Stomach (tissue), 9 donors: Measurements from ENCODE around the gene AIFM3. TPM values are rescaled to one million over a fixed set of nuclear protein-coding genes. Genes with fewer than 3 reads are reported as not detected.
A peak's percentile ranks its signal among the peaks of the same experiment; 100 is the strongest.

Experiments used
- DNase-seq, 2 donors: peaks; one replicate each; pipeline versions ENCODE4 v3.0.0 to v3.0.0-alpha.2; 2013 to 2019
- H3K27ac ChIP-seq, 5 donors: fragments of 200-600 bp in 4 of 5; sonication (generic) in 4 of 5; one replicate each; pipeline ENCODE4 v1.5.1; 2013 to 2019; ENCODE audit warnings: mild to moderate bottlenecking in 1 of 5, moderate library complexity in 1 of 5
- H3K27me3 ChIP-seq, 3 donors: fragments of 200-600 bp; sonication (generic); one replicate each; pipeline ENCODE4 v1.5.1; 2017 to 2019; ENCODE audit warnings: mixed run types in 1 of 3
- H3K36me3 ChIP-seq, 4 donors: fragments of 200-600 bp; sonication (generic); 1 replicate in 3 of 4; 2 replicates in 1 of 4; pipeline ENCODE4 v1.5.1; 2016 to 2019
- H3K4me1 ChIP-seq, 4 donors: fragments of 200-600 bp; sonication (generic); one replicate each; pipeline ENCODE4 v1.5.1; 2016 to 2019
- H3K4me3 ChIP-seq, 4 donors: fragments of 200-600 bp; sonication (generic) in 3 of 4; one replicate each; pipeline ENCODE4 v1.5.1; 2016 to 2019; ENCODE audit warnings: mild to moderate bottlenecking in 1 of 4
- H3K9me3 ChIP-seq, 4 donors: fragments of 200-600 bp; sonication (generic); one replicate each; pipeline ENCODE4 v1.5.1; 2016 to 2019
- EP300 ChIP-seq: sonication (generic); formaldehyde crosslinking; IDR thresholded peaks from one replicate; pipeline ENCODE4 v1.6.1; 2017; ENCODE audit warnings: antibody characterized with exemption
- POLR2A ChIP-seq, 4 donors: fragments of 450-650 bp; IDR thresholded peaks; one replicate each; pipeline ENCODE4 v1.6.1; 2016; ENCODE audit warnings: antibody characterized with exemption in 4 of 4, control low read depth in 2 of 4, mild to moderate bottlenecking in 1 of 4, moderate library complexity in 1 of 4
- POLR2AphosphoS5 ChIP-seq, 3 donors: sonication (generic); formaldehyde crosslinking; IDR thresholded peaks; one replicate each; pipeline ENCODE4 v1.6.1; 2016; ENCODE audit warnings: antibody characterized with exemption in 3 of 3
- WGBS, 5 donors: extraction: QIAGEN DNeasy Blood & Tissue Kit in 3 of 5; methylation state at CpG; one replicate each; pipeline versions ENCODE4 v1.1.5 to v1.1.7; 2013 to 2018; 5-methylcytosine and 5-hydroxymethylcytosine counted together
- intact Hi-C: fragments of 100-400 bp; cut with DNase I; formaldehyde crosslinking; loops from one replicate; pipeline ENCODE4 v1.15.1; 2023; ENCODE audit warnings: low total_unique reads
- polyA plus RNA-seq, 3 donors: library from polyadenylated mRNA; stranded (reverse); fragments of 200-250 nt; gene quantifications; one replicate each; pipeline ENCODE4 v1.2.3, GENCODE V29; 2013
- total RNA-seq, 5 donors: library from RNA; depleted of rRNA; stranded (reverse); fragments of >200 nt; gene quantifications; one replicate each; pipeline versions ENCODE4 v1.1.0 to v1.2.3, GENCODE V29; 2014 to 2016
- TF ChIP-seq, protein P1 (sequence below), 7 experiments: fragments of 450-650 bp in 4 of 7; fragments of 200-600 bp in 3 of 7; sonication (generic) in 3 of 7; IDR thresholded peaks; one replicate each; pipeline ENCODE4 v1.5.1; 2016 to 2019; ENCODE audit warnings: antibody characterized with exemption in 7 of 7, control low read depth in 2 of 7, mild to moderate bottlenecking in 1 of 7
- donor health status: healthy with polysubstance abuse.
- donor health status: Bipolar disorder and iron deficiency.
- donor health status: healthy.

AIFM3 gene
- total and polyA plus RNA-seq, 8 donors: 0.55 to 157 (median 2.1) TPM; not detected in 3

DNA sequence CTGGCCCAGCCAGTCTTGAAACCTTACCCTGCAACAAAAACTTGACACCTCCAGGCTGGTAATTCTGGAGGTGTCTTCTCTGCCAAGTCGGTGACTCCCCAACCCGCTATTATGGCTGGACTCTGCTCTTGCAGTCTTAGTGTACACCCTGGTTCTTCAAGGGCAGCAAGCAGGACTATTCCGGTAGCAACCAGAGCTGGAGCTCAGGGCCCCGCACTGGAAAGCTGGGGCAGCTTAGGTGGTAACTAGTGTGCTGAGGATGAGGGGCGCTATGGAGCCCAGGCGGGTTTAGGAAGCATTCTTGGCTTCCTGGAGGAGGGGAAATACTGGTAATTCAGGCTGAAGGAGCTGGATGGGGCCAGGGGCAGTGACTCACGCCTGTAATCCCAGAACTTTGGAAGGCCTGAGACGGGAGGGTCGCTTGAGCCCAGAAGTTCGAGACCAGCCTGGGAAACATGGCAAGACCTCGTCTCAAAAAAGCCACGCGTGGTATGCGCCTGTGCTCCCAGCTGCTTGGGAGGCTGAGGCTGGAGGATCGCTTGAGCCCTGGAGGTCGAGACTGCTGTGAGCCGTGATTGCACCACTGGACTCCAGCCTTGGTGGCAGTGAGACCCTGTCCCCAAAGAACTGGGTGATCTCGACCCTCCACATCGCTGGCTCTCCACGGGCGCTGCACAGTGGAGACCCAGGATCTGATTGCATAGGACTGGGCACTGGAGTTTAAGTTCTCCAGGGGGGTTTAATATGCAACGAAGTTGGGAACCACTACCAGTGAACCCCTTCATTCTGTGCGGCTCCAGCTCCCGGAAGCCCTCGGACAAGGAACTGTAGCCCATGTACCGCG is 10.6 kb upstream of the AIFM3 start:
- Histone ChIP-seq H3K4me3 (peak overlapping the region; percentile 63 to 76 (median 66)), H3K9me3 (no peaks in the 10 kb centered on the region), H3K36me3 (peaks cover 6 to 29% (median 27%) of the 10 kb centered on the region in 4 donors), H3K27me3 (no peaks in the 10 kb centered on the region), H3K27ac (peak overlapping the region in 3 of 5 donors; percentile 56 to 66 (median 60)), H3K4me1 (peaks cover 25 to 39% (median 30%) of the 10 kb centered on the region in 4 donors)
- intact Hi-C loops: no loop called here
- 33 to 55% (median 46%) methylated on average over 10 to 27 of the region's 27 CpGs for WGBS, 5 donors
- DNase-seq: peak in 1 of 2 donors; percentile 81
- no peak for TF ChIP-seq POLR2AphosphoS5 (IDR thresholded peaks at IDR 0.05)
- TF ChIP-seq POLR2A (IDR thresholded peaks at IDR 0.05): no peak
- TF ChIP-seq, protein P1, sequence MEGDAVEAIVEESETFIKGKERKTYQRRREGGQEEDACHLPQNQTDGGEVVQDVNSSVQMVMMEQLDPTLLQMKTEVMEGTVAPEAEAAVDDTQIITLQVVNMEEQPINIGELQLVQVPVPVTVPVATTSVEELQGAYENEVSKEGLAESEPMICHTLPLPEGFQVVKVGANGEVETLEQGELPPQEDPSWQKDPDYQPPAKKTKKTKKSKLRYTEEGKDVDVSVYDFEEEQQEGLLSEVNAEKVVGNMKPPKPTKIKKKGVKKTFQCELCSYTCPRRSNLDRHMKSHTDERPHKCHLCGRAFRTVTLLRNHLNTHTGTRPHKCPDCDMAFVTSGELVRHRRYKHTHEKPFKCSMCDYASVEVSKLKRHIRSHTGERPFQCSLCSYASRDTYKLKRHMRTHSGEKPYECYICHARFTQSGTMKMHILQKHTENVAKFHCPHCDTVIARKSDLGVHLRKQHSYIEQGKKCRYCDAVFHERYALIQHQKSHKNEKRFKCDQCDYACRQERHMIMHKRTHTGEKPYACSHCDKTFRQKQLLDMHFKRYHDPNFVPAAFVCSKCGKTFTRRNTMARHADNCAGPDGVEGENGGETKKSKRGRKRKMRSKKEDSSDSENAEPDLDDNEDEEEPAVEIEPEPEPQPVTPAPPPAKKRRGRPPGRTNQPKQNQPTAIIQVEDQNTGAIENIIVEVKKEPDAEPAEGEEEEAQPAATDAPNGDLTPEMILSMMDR (IDR thresholded peaks at IDR 0.05): no peak
- TF ChIP-seq EP300: no peak

- Histone ChIP-seq H3K27me3 (no peaks in the 10 kb centered on the region), H3K27ac (peak overlapping the region; percentile 6 to 66 (median 56)), H3K9me3 (no peaks in the 10 kb centered on the region), H3K4me1 (peaks cover 18 to 40% (median 26%) of the 10 kb centered on the region in 4 donors), H3K4me3 (peak overlapping the region; percentile 63 to 76 (median 66)), H3K36me3 (peaks cover 6 to 22% (median 21%) of the 10 kb centered on the region in 4 donors)
- TF ChIP-seq EP300: no peak
- no peak for TF ChIP-seq POLR2A (IDR thresholded peaks at IDR 0.05)
- no peak for TF ChIP-seq POLR2AphosphoS5 (IDR thresholded peaks at IDR 0.05)
- TF ChIP-seq, protein P1 (IDR thresholded peaks at IDR 0.05): no peak
- WGBS, 5 donors: 0 to 3% (median 1%) methylated on average over 24 to 59 of the region's 59 CpGs
- intact Hi-C loops: no loop called here
- peak; percentile 30 to 56 for DNase-seq
Measured at GRCh38 chr22:20957102-20957682, 9.9 kb upstream of the AIFM3 start.

GRCh38 chr22:20957683-20958431 is 9.2 kb upstream of the AIFM3 start:
- WGBS, 5 donors: 2 to 13% (median 7%) methylated on average over 28 to 32 of the region's 32 CpGs
- Histone ChIP-seq H3K4me3 (peak overlapping the region; percentile 63 to 76 (median 66)), H3K4me1 (peaks cover 15 to 40% (median 26%) of the 10 kb centered on the region in 4 donors), H3K27ac (peak overlapping the region in 4 of 5 donors; percentile 53 to 66 (median 58)), H3K9me3 (no peaks in the 10 kb centered on the region), H3K36me3 (peaks cover 3 to 15% (median 14%) of the 10 kb centered on the region in 4 donors), H3K27me3 (peaks cover 0 to 4% (median 0%) of the 10 kb centered on the region in 3 donors)
- intact Hi-C loops: no loop called here
- peak; percentile 33 to 64 for DNase-seq
- TF ChIP-seq, protein P1 (IDR thresholded peaks at IDR 0.05): no peak
- TF ChIP-seq EP300 (no peak), POLR2A (IDR thresholded peaks at IDR 0.05) (no peak)
